HG02763 (cell line): ENCODE results near the gene AFF3.
"Not testable (repeated sequence)": the region's sequence is repeated elsewhere in the genome, so short reads cannot be mapped to it uniquely, and the experiment has no call there.

ENCODE experiments used
- ATAC-seq: cut with Tn5 transposase; IDR thresholded peaks from one replicate; pipeline ENCODE4 v1.9.1; 2021; ENCODE audit warnings: mild to moderate bottlenecking, moderate library complexity; ENCODE audit not compliant: unreplicated experiment

AFF3 gene

DNA sequence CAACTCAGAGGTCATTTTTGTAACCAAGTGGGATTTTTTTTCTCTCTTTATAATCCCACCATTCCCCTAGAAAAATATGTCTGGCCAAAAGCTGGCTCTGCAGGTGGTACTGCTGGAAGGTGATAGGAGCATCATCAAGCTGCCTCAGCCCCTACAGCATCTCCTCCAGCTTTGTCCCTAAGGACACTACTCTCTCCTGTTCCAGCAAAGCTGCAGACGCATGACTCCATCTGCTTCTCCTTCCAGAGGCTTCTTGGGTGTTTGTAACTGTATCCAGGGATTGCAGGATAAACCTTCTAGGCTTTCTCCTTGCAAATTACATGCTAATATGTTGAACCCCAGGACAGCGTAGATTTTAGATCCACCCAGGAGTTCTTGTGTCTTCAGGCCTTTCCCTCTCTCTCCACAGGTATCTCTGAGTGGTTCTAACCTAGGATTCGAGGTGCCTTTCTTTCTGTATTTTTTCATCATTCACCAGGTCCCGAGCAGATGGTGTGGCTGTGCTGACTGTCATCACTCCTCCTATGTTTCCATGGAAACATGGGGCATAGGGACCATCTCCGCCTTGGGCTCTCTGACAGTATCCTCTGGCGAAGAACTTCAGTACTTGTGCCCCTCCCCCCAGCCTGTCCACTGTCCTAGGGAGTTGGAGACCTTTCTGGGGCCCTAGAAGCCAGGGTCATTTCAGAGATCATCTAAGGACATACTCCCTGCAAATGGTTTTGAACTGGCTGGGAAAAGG is 34.3 kb downstream of the AFF3 start:
- ATAC-seq: no peak

DNA sequence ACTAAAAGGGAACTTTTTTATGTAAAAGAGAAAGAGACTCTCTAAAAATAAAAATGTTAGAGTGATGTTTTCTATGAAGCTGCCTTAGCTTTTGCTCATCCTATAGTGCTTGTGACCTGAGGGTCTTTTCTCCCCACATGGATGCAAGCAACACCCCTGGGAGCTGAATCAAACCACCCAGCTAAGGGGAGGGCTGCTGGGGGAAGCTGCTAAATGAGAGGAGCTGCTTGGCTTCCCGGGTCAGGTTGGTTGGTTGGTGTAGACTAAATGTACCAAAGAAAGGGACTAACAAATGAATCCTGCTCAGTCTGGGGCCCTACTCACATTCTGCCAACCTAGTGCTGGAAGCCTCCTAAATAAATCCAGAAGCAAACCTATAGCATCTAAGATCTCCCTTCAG is 35.0 kb downstream of the AFF3 start:
- no peak for ATAC-seq

DNA sequence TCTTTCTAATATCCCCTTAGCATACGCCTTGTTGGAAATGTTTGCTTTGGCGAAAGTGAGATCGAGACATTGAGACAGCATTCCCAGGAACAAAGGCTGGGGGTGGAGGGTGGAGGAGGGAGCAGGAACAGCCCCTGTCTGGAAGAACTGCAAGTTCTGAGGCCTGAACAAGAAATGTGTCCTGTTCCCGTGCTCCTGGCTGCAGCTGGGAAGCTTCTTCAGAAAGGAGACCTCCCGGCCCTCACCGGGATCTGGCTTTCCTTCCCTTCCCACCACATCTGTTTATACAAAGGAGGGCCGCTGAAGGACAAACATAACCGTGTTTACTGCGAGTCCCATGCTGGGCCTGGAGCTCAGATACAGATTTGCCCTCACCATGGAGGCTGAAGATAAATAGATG is 35.9 kb downstream of the AFF3 start:
- no peak for ATAC-seq

GRCh38 chr2:100105678-100106054 is 36.7 kb downstream of the AFF3 start:
- ATAC-seq: no peak

- ATAC-seq: no peak
Observed at GRCh38 chr2:100104718-100105677, 37.4 kb downstream of the AFF3 start.

GRCh38 chr2:100104265-100104664 is 38.1 kb downstream of the AFF3 start:
- ATAC-seq: not testable (repeated sequence)

- not testable (repeated sequence) for ATAC-seq
Observed at GRCh38 chr2:100103527-100104252, 38.7 kb downstream of the AFF3 start.

DNA sequence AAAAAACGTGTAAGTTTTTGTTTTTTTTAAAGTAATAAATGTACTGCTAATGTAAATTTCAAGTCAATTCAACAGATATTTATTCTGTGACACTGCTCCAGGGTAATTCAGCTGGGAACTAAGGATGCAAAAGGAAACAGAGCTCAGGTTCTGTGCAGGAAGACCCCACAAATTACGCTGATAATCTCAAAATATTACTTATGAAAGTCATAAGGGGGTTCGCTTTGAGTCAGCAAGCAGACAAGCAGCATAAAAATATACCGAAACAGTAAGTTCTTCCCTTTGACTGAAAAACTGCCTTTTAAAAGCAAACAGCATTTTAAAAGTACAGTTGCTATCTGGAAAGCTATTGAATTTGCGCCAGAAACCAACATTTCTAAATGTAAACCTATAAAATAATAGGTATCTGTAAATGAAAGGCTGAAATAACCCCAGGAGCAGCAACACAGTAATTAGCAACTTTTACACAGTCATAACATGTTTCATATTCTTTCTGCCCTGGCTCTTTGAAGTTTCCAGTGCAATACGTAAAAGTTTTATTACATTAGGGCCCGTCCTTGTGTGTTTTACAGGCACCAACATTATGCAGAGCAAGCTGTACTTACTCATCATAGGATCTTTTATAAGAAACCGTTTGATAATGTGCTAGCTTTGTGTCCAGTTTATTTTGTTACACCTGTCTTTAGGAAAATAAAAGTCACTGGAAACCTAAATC is 39.8 kb downstream of the AFF3 start:
- not testable (repeated sequence) for ATAC-seq

DNA sequence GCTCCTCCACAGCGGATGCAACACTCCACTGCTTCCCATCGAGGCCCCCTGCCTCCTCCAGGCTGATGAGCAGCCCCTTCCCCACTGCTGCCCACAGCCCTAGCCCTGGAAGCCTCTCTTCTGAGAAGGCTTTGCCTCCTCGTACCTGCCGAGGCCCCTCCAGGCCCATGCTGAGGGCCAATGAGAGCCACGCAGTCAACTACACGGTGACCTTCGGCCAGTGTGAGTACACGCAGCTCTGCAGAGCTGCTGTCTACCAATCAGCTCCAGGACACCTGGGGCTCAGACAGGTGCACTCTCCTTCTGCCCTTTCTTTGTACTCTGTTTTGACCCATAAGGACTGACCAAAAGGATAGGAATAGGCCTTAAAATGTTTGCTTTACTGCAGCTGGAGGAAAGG is 43.5 kb downstream of the AFF3 start:
- not testable (repeated sequence) for ATAC-seq

- ATAC-seq: not testable (repeated sequence)
Observed at GRCh38 chr2:100097611-100098294, 44.6 kb downstream of the AFF3 start.

- not testable (repeated sequence) for ATAC-seq
Observed at GRCh38 chr2:100095845-100096244, 46.5 kb downstream of the AFF3 start.

DNA sequence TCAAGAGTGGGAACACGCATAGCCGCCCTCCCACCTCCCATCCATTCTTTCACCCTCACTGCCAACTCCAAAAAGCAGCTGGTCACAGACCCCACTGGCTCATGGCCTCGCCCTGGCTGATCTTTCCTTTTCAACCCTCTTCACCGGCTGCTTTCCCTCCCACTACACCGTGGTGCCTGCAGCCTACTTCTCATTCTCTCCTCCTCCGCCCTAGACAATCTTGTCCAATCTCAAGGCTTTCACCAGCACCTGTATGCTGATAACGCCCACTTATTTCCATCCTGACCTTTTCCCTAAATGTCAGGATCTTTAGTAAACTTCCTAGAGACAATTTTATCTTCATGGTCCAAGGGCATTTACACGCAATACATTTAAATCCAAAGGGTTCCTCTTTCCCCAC is 50.6 kb downstream of the AFF3 start:
- not testable (repeated sequence) for ATAC-seq

- ATAC-seq: not testable (repeated sequence)
Observed at GRCh38 chr2:100085744-100086143, 56.6 kb downstream of the AFF3 start.

- ATAC-seq: not testable (repeated sequence)
Observed at GRCh38 chr2:100083421-100084216, 58.8 kb downstream of the AFF3 start.

DNA sequence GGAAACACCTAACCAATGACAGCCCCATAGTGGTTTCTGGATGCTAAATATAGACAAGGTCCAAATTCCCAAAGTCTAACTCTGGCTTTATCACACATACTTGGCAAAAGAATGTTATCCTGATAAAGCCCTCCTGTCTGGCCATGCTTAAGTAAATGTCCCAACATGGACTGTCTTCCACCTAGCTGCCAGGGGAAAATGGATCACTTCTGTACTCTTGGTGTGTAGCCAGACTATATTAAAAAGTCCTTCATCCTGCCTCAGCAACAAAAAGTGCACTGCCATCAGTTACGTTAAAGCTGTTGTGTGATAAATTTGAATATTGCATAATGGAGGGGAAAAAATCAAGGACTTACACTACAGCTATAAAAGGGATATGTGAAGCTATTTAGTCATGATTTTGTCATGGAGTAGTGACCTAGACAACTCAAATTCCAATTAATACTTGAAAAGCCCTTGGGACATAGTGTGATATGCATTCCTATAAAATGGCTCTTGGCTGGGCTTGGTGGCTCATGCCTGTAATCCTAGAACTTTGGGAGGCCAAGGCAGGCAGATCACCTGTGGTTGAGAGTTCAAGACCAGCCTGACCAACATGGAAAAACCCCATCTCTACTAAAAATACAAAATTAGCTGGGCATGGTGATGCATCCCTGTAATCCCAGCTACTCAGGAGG is 60.0 kb downstream of the AFF3 start:
- ATAC-seq: not testable (repeated sequence)

GRCh38 chr2:100077935-100078334 is 64.5 kb downstream of the AFF3 start:
- no peak for ATAC-seq

- ATAC-seq: no peak
Observed at GRCh38 chr2:100077456-100077855, 64.9 kb downstream of the AFF3 start.

GRCh38 chr2:100075532-100075931 is 66.9 kb downstream of the AFF3 start:
- ATAC-seq: no peak

DNA sequence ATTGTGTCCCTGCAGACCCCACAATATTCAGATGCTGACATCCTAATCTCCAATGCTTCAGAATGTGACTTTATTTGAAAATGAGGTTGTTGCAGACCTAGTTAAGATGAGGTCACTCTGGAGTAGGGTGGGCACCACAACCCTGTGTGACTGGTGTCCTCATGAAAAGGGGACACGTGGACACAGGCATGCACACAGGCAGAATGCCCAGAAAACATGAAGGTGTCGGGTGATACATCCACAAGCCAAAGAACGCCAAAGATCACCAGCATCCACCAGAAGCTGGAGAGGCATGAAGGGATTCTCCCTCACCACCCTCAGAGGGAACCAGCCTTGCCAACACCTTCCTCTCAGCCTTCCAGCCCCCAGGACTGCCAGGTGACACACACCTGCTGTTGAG is 69.3 kb downstream of the AFF3 start:
- ATAC-seq: no peak
